ENCODE measurements around the gene BPIFB1.

Gene BPIFB1

GRCh38 chr20:33299111-33299603 is 16.1 kb downstream of the BPIFB1 start:
- DNase-seq = peak; percentile 62

- no peak for DNase-seq
These were observed 18.3 kb downstream of the BPIFB1 start for GRCh38 chr20:33301192-33301930.

GRCh38 chr20:33303595-33303994 is 20.6 kb downstream of the BPIFB1 start:
- no peak for DNase-seq

- no peak for DNase-seq
These were observed 21.0 kb downstream of the BPIFB1 start for GRCh38 chr20:33304046-33304445.

- DNase-seq = no peak
These were observed 22.6 kb downstream of the BPIFB1 start for GRCh38 chr20:33305589-33306057.

- no peak for DNase-seq
These were observed 23.2 kb downstream of the BPIFB1 start for GRCh38 chr20:33306228-33306627.

GRCh38 chr20:33306807-33307206 is 23.8 kb downstream of the BPIFB1 start:
- no peak for DNase-seq

GRCh38 chr20:33308668-33309067 is 25.7 kb downstream of the BPIFB1 start:
- DNase-seq = no peak

- DNase-seq = no peak
These were observed 26.6 kb downstream of the BPIFB1 start for GRCh38 chr20:33309631-33310030.

- DNase-seq = no peak
These were observed 27.4 kb downstream of the BPIFB1 start for GRCh38 chr20:33310327-33310899.

- DNase-seq = no peak
These were observed 28.0 kb downstream of the BPIFB1 start for GRCh38 chr20:33311011-33311410.

- DNase-seq = no peak
These were observed 29.0 kb downstream of the BPIFB1 start for GRCh38 chr20:33311996-33312395.

- DNase-seq = no peak
These were observed 29.6 kb downstream of the BPIFB1 start for GRCh38 chr20:33312583-33312982.

GRCh38 chr20:33313686-33314314 is 30.8 kb downstream of the BPIFB1 start:
- no peak for DNase-seq

- no peak for DNase-seq
These were observed 33.3 kb downstream of the BPIFB1 start for GRCh38 chr20:33316343-33316742.

GRCh38 chr20:33316958-33317357 is 33.9 kb downstream of the BPIFB1 start:
- DNase-seq = no peak

GRCh38 chr20:33317424-33318095 is 34.5 kb downstream of the BPIFB1 start:
- no peak for DNase-seq

GRCh38 chr20:33318096-33318429 is 35.0 kb downstream of the BPIFB1 start:
- no peak for DNase-seq

GRCh38 chr20:33320006-33320405 is 37.0 kb downstream of the BPIFB1 start:
- no peak for DNase-seq

GRCh38 chr20:33322456-33322855 is 39.4 kb downstream of the BPIFB1 start:
- no peak for DNase-seq

- DNase-seq = no peak
These were observed 40.2 kb downstream of the BPIFB1 start for GRCh38 chr20:33323236-33323635.

GRCh38 chr20:33325350-33325749 is 42.3 kb downstream of the BPIFB1 start:
- no peak for DNase-seq
